ENCODE data around the gene GATA5.

GRCh38 chr20:62416651-62417637 is 58.9 kb downstream of the GATA5 start:
- no peak for TF ChIP-seq EZH2 (IDR thresholded peaks at IDR 0.05)
- no peak for TF ChIP-seq FOXP2 (optimal IDR thresholded peaks at IDR 0.05; ENCODE audit: control extremely low read depth, extremely low read length, insufficient read depth)
- no peak for TF ChIP-seq POLR2AphosphoS5 (IDR thresholded peaks at IDR 0.05; ENCODE audit: borderline replicate concordance, low read depth, low read length)
